Natural killer cell (primary cell): ENCODE results near the gene FERMT1. TPM values are rescaled to one million over a fixed set of nuclear protein-coding genes. Genes with fewer than 3 reads are reported as not detected.

Experiments
- ATAC-seq, 3 donors: fragments of 150-1000 bp in 2 of 3; fragments of 200-7000 bp in 1 of 3; cut with Tn5 transposase; 1 replicate in 1 of 3; 2 replicates in 2 of 3; pipeline ENCODE4 v1.10.0; 2021; ENCODE audit warnings: mild to moderate bottlenecking in 2 of 3, moderate library complexity in 2 of 3
- DNase-seq, 2 donors: peaks; one replicate each; pipeline versions ENCODE4 v3.0.0 to v3.0.0-alpha.2; 2013 to 2021; ENCODE audit warnings: mixed read lengths in 1 of 2
- H3K27ac ChIP-seq: one replicate; pipeline ENCODE4 v1.5.1; 2013; ENCODE audit warnings: mild to moderate bottlenecking, low read length
- H3K27me3 ChIP-seq: one replicate; pipeline ENCODE4 v1.6.1; 2013; ENCODE audit warnings: low read length; ENCODE audit not compliant: control insufficient read depth, insufficient read depth
- H3K36me3 ChIP-seq: one replicate; pipeline ENCODE4 v1.6.1; 2013; ENCODE audit warnings: low read length; ENCODE audit not compliant: control insufficient read depth, insufficient read depth
- H3K4me1 ChIP-seq: one replicate; pipeline ENCODE4 v1.6.1; 2013; ENCODE audit warnings: low read length; ENCODE audit not compliant: control insufficient read depth, insufficient read depth
- H3K4me3 ChIP-seq: one replicate; pipeline ENCODE4 v1.5.1; 2013; ENCODE audit warnings: low read length
- H3K9me3 ChIP-seq: one replicate; pipeline ENCODE4 v1.6.1; 2013; ENCODE audit warnings: low read length; ENCODE audit not compliant: control insufficient read depth, insufficient read depth
- H3K27ac Mint-ChIP-seq, 2 donors: one replicate each; pipeline ENCODE4 v1.8.0; 2022; ENCODE audit warnings: mild to moderate bottlenecking in 2 of 2, mixed read lengths in 2 of 2, moderate library complexity in 1 of 2
- H3K27me3 Mint-ChIP-seq, 2 donors: one replicate each; pipeline ENCODE4 v1.8.0; 2022; ENCODE audit warnings: low read depth in 2 of 2, mixed read lengths in 2 of 2
- H3K36me3 Mint-ChIP-seq: one replicate; pipeline ENCODE4 v1.8.0; 2022; ENCODE audit warnings: mixed read lengths
- H3K4me1 Mint-ChIP-seq, 2 donors: one replicate each; pipeline ENCODE4 v1.8.0; 2022; ENCODE audit warnings: mixed read lengths in 2 of 2
- H3K4me3 Mint-ChIP-seq: one replicate; pipeline ENCODE4 v1.8.0; 2022; ENCODE audit warnings: mild to moderate bottlenecking, moderate library complexity, mixed read lengths
- H3K9me3 Mint-ChIP-seq, 2 donors: one replicate each; pipeline ENCODE4 v1.8.0; 2022; ENCODE audit warnings: mixed read lengths in 2 of 2
- whole genome bisulfite sequencing: methylation state at CpG from one replicate; pipeline ENCODE4 v1.1.7; 2013; ENCODE audit warnings: missing lambda C conversion rate; ENCODE audit not compliant: insufficient coverage; 5-methylcytosine and 5-hydroxymethylcytosine counted together
- intact Hi-C: fragments of 100-400 bp; cut with micrococcal nuclease; formaldehyde crosslinking; loops from one replicate; pipeline ENCODE4 v1.14.2; 2022
- total RNA-seq, 4 donors: library from RNA; stranded (reverse); fragments of 120-200 nt in 1 of 4; gene quantifications; one replicate each; pipeline versions ENCODE4 v1.2.3 to v1.2.4, GENCODE V29; 2013 to 2022
- TF ChIP-seq, protein P1 (sequence below): fragments of 200-600 bp; IDR thresholded peaks from one replicate; pipeline ENCODE4 v1.8.0; 2022; ENCODE audit warnings: antibody characterized with exemption

FERMT1 gene
- total RNA-seq, 3 donors from 2014 or later (not counting 1 experiment from before 2014, with no cell fraction given) = not detected

DNA sequence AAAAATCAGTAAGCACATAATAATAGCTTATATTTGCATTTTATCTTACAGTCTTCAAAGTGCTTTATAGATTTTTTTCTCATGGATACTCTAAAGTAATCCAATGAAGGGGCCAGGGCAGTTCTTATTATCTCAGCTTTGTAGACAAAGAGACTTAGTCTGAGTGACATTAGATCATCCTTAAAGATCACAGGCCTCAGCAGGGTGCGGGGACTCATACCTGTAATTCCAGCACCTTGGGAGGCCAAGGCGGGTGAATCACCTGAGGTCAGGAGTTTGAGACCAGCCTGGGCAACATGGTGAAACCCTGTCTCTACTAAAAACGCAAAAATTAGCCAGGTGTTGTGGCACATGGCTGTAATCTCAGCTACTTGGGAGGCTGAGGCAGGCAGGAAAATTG, 14.5 kb downstream of the FERMT1 start:
- no peaks in the 10 kb centered on the region for H3K4me1 ChIP-seq
- H3K27ac Mint-ChIP-seq = no peak overlapping the region
- no peak for ATAC-seq
- peaks cover 2% of the 10 kb centered on the region for H3K27me3 ChIP-seq
- H3K9me3 Mint-ChIP-seq = peaks cover 2 to 3% of the 10 kb centered on the region in 2 donors
- peaks cover 8 to 16% of the 10 kb centered on the region in 2 donors for H3K27me3 Mint-ChIP-seq
- no peak overlapping the region for H3K27ac ChIP-seq
- H3K36me3 Mint-ChIP-seq = no peaks in the 10 kb centered on the region
- peaks cover under 1% of the 10 kb centered on the region for H3K9me3 ChIP-seq
- H3K4me1 Mint-ChIP-seq = no peaks in the 10 kb centered on the region
- no peaks in the 10 kb centered on the region for H3K36me3 ChIP-seq
- TF ChIP-seq, protein P1, sequence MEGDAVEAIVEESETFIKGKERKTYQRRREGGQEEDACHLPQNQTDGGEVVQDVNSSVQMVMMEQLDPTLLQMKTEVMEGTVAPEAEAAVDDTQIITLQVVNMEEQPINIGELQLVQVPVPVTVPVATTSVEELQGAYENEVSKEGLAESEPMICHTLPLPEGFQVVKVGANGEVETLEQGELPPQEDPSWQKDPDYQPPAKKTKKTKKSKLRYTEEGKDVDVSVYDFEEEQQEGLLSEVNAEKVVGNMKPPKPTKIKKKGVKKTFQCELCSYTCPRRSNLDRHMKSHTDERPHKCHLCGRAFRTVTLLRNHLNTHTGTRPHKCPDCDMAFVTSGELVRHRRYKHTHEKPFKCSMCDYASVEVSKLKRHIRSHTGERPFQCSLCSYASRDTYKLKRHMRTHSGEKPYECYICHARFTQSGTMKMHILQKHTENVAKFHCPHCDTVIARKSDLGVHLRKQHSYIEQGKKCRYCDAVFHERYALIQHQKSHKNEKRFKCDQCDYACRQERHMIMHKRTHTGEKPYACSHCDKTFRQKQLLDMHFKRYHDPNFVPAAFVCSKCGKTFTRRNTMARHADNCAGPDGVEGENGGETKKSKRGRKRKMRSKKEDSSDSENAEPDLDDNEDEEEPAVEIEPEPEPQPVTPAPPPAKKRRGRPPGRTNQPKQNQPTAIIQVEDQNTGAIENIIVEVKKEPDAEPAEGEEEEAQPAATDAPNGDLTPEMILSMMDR = no peak
- WGBS = 85% methylated on average over 3 of the region's 3 CpGs
- intact Hi-C loops = no loop called here
- DNase-seq = no peak
- H3K4me3 Mint-ChIP-seq = no peak overlapping the region
- H3K4me3 ChIP-seq = no peak overlapping the region

GRCh38 chr20:6104493-6105188, 18.2 kb downstream of the FERMT1 start:
- no peaks in the 10 kb centered on the region for H3K9me3 Mint-ChIP-seq
- no peak overlapping the region for H3K27ac Mint-ChIP-seq
- Histone ChIP-seq H3K4me3 (no peak overlapping the region), H3K36me3 (no peaks in the 10 kb centered on the region), H3K4me1 (no peaks in the 10 kb centered on the region), H3K9me3 (no peaks in the 10 kb centered on the region), H3K27ac (no peak overlapping the region), H3K27me3 (peaks cover 2% of the 10 kb centered on the region)
- no peak for ATAC-seq
- no peak for DNase-seq
- 76% methylated on average over 7 of the region's 7 CpGs for WGBS
- intact Hi-C loops = no loop called here
- TF ChIP-seq, protein P1 = no peak
- H3K4me3 Mint-ChIP-seq = no peak overlapping the region
- H3K4me1 Mint-ChIP-seq = no peaks in the 10 kb centered on the region
- peaks cover 5 to 16% of the 10 kb centered on the region in 2 donors for H3K27me3 Mint-ChIP-seq
- H3K36me3 Mint-ChIP-seq = no peaks in the 10 kb centered on the region

DNA sequence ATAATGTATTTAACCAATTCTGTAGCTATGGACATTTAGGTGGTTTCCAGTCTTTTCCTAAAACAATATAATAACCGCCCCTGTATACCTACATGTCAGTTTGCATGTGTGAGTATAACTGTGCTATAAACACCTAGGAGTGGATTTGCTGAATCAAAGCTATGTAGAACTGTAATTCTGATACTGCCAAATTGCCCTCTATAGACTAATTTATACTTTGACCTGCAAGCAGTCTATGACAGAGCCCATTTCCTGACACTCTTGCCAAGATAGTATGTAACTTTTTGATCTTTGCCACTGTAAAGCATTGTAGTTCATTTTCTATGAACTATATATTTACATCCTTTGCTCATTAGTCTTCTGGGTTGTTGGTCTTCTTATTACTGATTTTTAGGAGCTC, 19.5 kb downstream of the FERMT1 start:
- intact Hi-C loops = no loop called here
- Histone ChIP-seq H3K27ac (no peak overlapping the region), H3K9me3 (no peaks in the 10 kb centered on the region), H3K27me3 (peaks cover 2% of the 10 kb centered on the region), H3K36me3 (no peaks in the 10 kb centered on the region), H3K4me1 (no peaks in the 10 kb centered on the region), H3K4me3 (no peak overlapping the region)
- TF ChIP-seq, protein P1 = no peak
- DNase-seq (no peak), ATAC-seq (no peak)
- peaks cover 5 to 16% of the 10 kb centered on the region in 2 donors for H3K27me3 Mint-ChIP-seq
- no peak overlapping the region for H3K27ac Mint-ChIP-seq
- H3K36me3 Mint-ChIP-seq = no peaks in the 10 kb centered on the region
- H3K4me1 Mint-ChIP-seq = no peaks in the 10 kb centered on the region
- H3K4me3 Mint-ChIP-seq = no peak overlapping the region
- no peaks in the 10 kb centered on the region for H3K9me3 Mint-ChIP-seq
- no CpG with 5 or more reads among the region's 1 CpG for WGBS

- 100% methylated on average over 2 of the region's 2 CpGs for WGBS
- Mint-ChIP-seq H3K4me1 (no peaks in the 10 kb centered on the region), H3K4me3 (no peak overlapping the region), H3K36me3 (no peaks in the 10 kb centered on the region), H3K9me3 (no peaks in the 10 kb centered on the region), H3K27me3 (peaks cover 4 to 22% of the 10 kb centered on the region in 2 donors), H3K27ac (no peak overlapping the region)
- Histone ChIP-seq H3K9me3 (no peaks in the 10 kb centered on the region), H3K36me3 (no peaks in the 10 kb centered on the region), H3K4me3 (no peak overlapping the region), H3K27ac (no peak overlapping the region), H3K4me1 (no peaks in the 10 kb centered on the region), H3K27me3 (peaks cover 2% of the 10 kb centered on the region)
- no peak for DNase-seq
- intact Hi-C loops = no loop called here
- ATAC-seq = no peak
- TF ChIP-seq, protein P1 = no peak
Observed at GRCh38 chr20:6101346-6101745, 21.5 kb downstream of the FERMT1 start.
